A549 (cell line): Measurements from ENCODE around the gene ZMYND8.

ENCODE experiments used
- CHD4 ChIP-seq: fragments of 200-600 bp; sonication (generic); IDR thresholded peaks from 2 replicates; pipeline ENCODE4 v1.6.1; 2016; ENCODE audit warnings: antibody characterized with exemption, mild to moderate bottlenecking, borderline replicate concordance
- CTCF ChIP-seq: fragments of >200 bp; sonication (Bioruptor Twin); formaldehyde crosslinking; IDR thresholded peaks from 3 replicates; pipeline ENCODE4 v1.5.1; 2016
- EP300 ChIP-seq, 2 experiments: fragments of >200 bp; sonication (Bioruptor Twin); formaldehyde crosslinking; IDR thresholded peaks; 2 replicates in 1 of 2; 3 replicates in 1 of 2; pipeline ENCODE4 v1.6.1; 2016 to 2017
- KDM5A ChIP-seq: fragments of 200-600 bp; sonication (generic); IDR thresholded peaks from 2 replicates; pipeline ENCODE4 v1.6.1; 2016; ENCODE audit warnings: antibody characterized with exemption, mild to moderate bottlenecking
- POLR2A ChIP-seq: IDR thresholded peaks from 2 replicates; pipeline ENCODE4 v1.6.1; 2012; ENCODE audit warnings: mild to moderate bottlenecking, low read length
- TP53 ChIP-seq: fragments of 250-450 bp; sonication (Bioruptor Pico); IDR thresholded peaks from 2 replicates; pipeline ENCODE4 v1.5.0; 2021; ENCODE audit warnings: mild to moderate bottlenecking, moderate library complexity

- no peak for TF ChIP-seq CTCF
- no peak for TF ChIP-seq TP53 (CRISPR knock-in tag)
- TF ChIP-seq POLR2A = no peak
- no peak for TF ChIP-seq CHD4
- TF ChIP-seq KDM5A = no peak
- no peak for TF ChIP-seq EP300 (IDR thresholded peaks at IDR 0.05)
Observed at GRCh38 chr20:47198996-47199552, 157.4 kb downstream of the ZMYND8 start.
